Lung (tissue), 12 donors: ENCODE results near the gene EXOC7. TPM values are rescaled to one million over a fixed set of nuclear protein-coding genes. Genes with fewer than 3 reads are reported as not detected.

Experiments used
- ATAC-seq: fragments of 200-7000 bp; cut with Tn5 transposase; one replicate; pipeline ENCODE4 v1.9.1; 2020; ENCODE audit warnings: moderate number of reproducible peaks; ENCODE audit not compliant: insufficient read depth, low FRiP score
- DNase-seq, 3 donors: peaks; one replicate each; pipeline ENCODE4 v3.0.0-alpha.2; 2013 to 2017
- H3K27ac ChIP-seq, 2 donors: one replicate each; pipeline ENCODE4 v1.5.1; 2013; ENCODE audit warnings: mild to moderate bottlenecking in 2 of 2, moderate library complexity in 2 of 2, control low read depth in 1 of 2, inconsistent platforms in 1 of 2, low read depth in 1 of 2, low read length in 1 of 2
- H3K27me3 ChIP-seq, 3 donors: one replicate each; pipeline ENCODE4 v1.5.1; 2013; ENCODE audit warnings: low read length in 2 of 3; ENCODE audit not compliant: control insufficient read depth in 3 of 3, insufficient read depth in 3 of 3
- H3K36me3 ChIP-seq, 4 donors: one replicate each; pipeline ENCODE4 v1.5.1; 2013; ENCODE audit warnings: low read length in 4 of 4, mild to moderate bottlenecking in 1 of 4, moderate library complexity in 1 of 4; ENCODE audit not compliant: control insufficient read depth in 4 of 4, insufficient read depth in 4 of 4
- H3K4me1 ChIP-seq, 5 donors: one replicate each; pipeline ENCODE4 v1.5.1; 2013; ENCODE audit warnings: low read length in 5 of 5, mild to moderate bottlenecking in 2 of 5, moderate library complexity in 1 of 5; ENCODE audit not compliant: control insufficient read depth in 5 of 5, insufficient read depth in 5 of 5
- H3K4me3 ChIP-seq: one replicate; pipeline ENCODE4 v1.5.1; 2013; ENCODE audit warnings: mild to moderate bottlenecking, control low read depth, moderate library complexity
- H3K9ac ChIP-seq, 2 donors: one replicate each; pipeline ENCODE4 v1.5.1; 2013; ENCODE audit warnings: low read length in 2 of 2, control low read depth in 1 of 2; ENCODE audit not compliant: insufficient read depth in 1 of 2
- H3K9me3 ChIP-seq, 4 donors: one replicate each; pipeline ENCODE4 v1.5.1; 2013; ENCODE audit warnings: low read length in 3 of 4, mild to moderate bottlenecking in 1 of 4, moderate library complexity in 1 of 4; ENCODE audit not compliant: control insufficient read depth in 4 of 4, insufficient read depth in 3 of 4
- WGBS, 2 donors: extraction: QIAGEN DNeasy Blood & Tissue Kit; methylation state at CpG; one replicate each; pipeline ENCODE4 v1.1.7; 2013; 5-methylcytosine and 5-hydroxymethylcytosine counted together
- polyA plus RNA-seq, 2 donors: library from polyadenylated mRNA; stranded (reverse); fragments of 200-250 nt; gene quantifications; one replicate each; pipeline ENCODE4 v1.2.1, GENCODE V29; 2013
- total RNA-seq, 2 donors: library from RNA; depleted of rRNA in 1 of 2; stranded (reverse); fragments of >200 nt in 1 of 2; gene quantifications; one replicate each; pipeline ENCODE4 v1.2.1, GENCODE V29; 2014 to 2021
- TF ChIP-seq, protein P1 (sequence below): IDR thresholded peaks from 2 replicates; pipeline ENCODE4 v1.5.1; 2012; ENCODE audit warnings: mild to moderate bottlenecking; ENCODE audit errors: control extremely low read depth, extremely low read depth
- donor health status: control.
- donor health status: control.
- donor health status: Bipolar disorder and iron deficiency.
- donor health status: healthy.
- donor health status: DM: yes; HTN: yes; CAD: no.

Gene EXOC7
- total and polyA plus RNA-seq, 4 donors = 49.9 to 111 (median 80.9) TPM

DNA sequence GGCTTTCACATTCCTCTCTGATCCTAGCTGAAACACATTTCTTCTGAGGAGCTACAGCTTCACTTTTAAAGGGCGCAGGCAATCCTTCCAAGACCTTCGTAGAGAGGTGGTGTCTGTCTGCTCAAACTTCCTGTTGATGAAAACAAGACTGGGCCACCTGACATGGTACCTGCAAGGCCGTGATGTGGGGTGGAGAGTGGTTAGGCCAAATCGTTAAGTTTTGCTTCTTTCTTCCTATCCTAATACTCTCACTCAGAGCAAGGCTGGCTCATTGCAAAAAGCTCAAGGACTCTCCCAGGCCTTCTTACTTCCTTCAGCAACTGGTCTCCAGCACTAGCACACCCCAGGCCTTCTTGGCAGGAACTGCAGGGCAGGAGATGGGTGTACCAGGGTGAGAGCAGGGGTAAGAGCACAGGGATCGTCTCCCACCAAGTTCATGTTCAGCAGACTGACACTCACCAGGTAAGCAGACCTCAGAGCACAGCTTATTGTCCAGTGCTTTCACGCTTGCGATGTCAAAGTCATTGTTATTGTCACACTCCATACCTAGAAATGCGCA, 48.4 kb upstream of the EXOC7 start:
- Histone ChIP-seq H3K27ac (no peak overlapping the region), H3K4me3 (no peak overlapping the region), H3K27me3 (no peaks in the 10 kb centered on the region), H3K36me3 (peaks cover 0 to 2% (median 0%) of the 10 kb centered on the region in 4 donors), H3K4me1 (peaks cover 0 to 8% (median 0%) of the 10 kb centered on the region in 5 donors), H3K9ac (no peak overlapping the region), H3K9me3 (no peaks in the 10 kb centered on the region)
- TF ChIP-seq, protein P1, sequence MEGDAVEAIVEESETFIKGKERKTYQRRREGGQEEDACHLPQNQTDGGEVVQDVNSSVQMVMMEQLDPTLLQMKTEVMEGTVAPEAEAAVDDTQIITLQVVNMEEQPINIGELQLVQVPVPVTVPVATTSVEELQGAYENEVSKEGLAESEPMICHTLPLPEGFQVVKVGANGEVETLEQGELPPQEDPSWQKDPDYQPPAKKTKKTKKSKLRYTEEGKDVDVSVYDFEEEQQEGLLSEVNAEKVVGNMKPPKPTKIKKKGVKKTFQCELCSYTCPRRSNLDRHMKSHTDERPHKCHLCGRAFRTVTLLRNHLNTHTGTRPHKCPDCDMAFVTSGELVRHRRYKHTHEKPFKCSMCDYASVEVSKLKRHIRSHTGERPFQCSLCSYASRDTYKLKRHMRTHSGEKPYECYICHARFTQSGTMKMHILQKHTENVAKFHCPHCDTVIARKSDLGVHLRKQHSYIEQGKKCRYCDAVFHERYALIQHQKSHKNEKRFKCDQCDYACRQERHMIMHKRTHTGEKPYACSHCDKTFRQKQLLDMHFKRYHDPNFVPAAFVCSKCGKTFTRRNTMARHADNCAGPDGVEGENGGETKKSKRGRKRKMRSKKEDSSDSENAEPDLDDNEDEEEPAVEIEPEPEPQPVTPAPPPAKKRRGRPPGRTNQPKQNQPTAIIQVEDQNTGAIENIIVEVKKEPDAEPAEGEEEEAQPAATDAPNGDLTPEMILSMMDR = no peak
- no peak for DNase-seq
- WGBS, 2 donors = 90 to 93% methylated on average over 8 of the region's 8 CpGs
- ATAC-seq = no peak

DNA sequence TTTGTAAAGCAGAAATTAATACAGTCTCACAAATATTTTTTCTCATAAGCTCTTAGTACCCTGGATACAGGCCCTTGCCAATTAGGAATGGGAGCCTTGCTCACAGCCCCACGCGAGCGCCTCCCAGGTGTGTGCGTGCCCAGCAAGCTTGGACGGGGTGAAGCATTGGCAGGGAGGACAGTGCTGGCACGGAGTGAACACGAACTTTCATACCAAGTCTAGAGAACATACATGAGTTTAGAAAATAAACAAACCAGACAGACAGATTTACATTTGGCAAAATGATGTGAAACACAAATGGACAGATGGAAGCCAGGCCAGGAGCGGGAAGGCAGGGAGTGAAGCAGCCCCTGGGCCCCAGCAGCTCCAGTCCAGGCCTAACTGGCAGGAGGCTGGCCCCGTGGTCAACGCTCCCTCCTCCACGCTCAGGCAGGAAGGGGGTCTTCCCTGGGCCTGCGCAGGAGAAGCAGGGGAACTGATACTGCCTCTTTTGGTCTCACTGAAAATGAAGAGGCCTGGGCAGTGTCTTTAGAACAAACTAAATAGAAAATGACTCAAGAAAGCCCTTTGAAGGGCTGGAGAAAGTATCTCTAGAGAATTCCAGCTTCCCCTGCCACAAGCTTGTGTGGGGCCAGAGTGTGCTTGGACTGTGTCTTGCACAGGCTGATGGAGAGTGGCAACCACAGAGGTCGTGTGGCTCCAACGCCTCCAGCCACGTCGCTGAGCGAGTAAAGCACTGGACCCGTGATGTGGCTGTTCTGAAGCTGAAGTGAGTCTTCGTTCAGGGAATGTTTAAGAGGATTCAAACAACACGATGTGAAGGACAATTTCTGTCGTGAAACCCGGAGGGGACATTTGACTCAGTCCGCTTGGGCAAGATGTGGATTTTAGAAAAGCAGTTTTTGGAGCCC, 47.4 kb upstream of the EXOC7 start:
- DNase-seq = no peak
- 89% methylated on average over 23 of the region's 23 CpGs for whole genome bisulfite sequencing, 2 donors
- H3K27ac ChIP-seq = no peak overlapping the region
- no peaks in the 10 kb centered on the region for H3K9me3 ChIP-seq
- H3K9ac ChIP-seq = no peak overlapping the region
- TF ChIP-seq, protein P1 = no peak
- H3K4me1 ChIP-seq = peaks cover 0 to 8% (median 4%) of the 10 kb centered on the region in 5 donors
- H3K36me3 ChIP-seq = peaks cover 0 to 2% (median 0%) of the 10 kb centered on the region in 4 donors
- no peak overlapping the region for H3K4me3 ChIP-seq
- H3K27me3 ChIP-seq = no peaks in the 10 kb centered on the region
- no peak for ATAC-seq

DNA sequence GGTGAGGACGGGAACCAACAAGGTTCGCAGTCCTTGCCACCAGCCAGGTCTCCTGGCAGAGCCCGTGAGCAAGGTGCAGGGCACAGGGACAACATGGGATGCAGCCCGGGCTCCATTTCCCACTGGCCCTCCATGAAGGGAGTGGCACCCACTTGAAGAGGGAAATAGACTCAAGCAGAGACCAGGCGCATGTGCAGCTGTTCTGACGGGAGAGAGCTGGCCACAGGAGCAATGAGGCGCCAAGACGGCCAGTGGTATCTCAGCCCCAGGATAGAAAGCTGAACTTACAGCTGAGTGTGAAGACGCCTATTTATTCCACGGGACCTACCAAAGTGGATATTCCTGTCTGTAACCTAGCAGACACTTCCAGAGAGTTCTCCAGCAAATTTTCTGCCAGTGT, 45.6 kb upstream of the EXOC7 start:
- H3K4me1 ChIP-seq = peaks cover 0 to 11% (median 4%) of the 10 kb centered on the region in 5 donors

More for the DNA sequence above, 45.6 kb upstream of the EXOC7 start:
- Histone ChIP-seq H3K9ac (no peak overlapping the region), H3K27me3 (no peaks in the 10 kb centered on the region), H3K9me3 (no peaks in the 10 kb centered on the region), H3K4me3 (no peak overlapping the region), H3K27ac (no peak overlapping the region), H3K36me3 (peaks cover 0 to 2% (median 0%) of the 10 kb centered on the region in 4 donors)
- DNase-seq = no peak
- WGBS, 2 donors = 84 to 89% methylated on average over 10 of the region's 10 CpGs
- TF ChIP-seq, protein P1 = no peak
- ATAC-seq = no peak
